Smooth muscle cell (in vitro differentiated cells): ENCODE results near the gene HOXD10. TPM values are rescaled to one million over a fixed set of nuclear protein-coding genes. Genes with fewer than 3 reads are reported as not detected.

Experiments
- DNase-seq: peaks from one replicate; lab custom pipeline; 2025; ENCODE audit not compliant: unreplicated experiment; lab: John Stamatoyannopoulos, UW
- H2AFZ ChIP-seq: fragments of 200-600 bp; sonication (generic); 2 replicates; pipeline ENCODE4 v1.6.0; 2016; ENCODE audit warnings: antibody characterized with exemption, low read depth, mild to moderate bottlenecking
- H3F3A ChIP-seq: fragments of 200-600 bp; sonication (generic); 2 replicates; pipeline ENCODE4 v1.6.0; 2017; ENCODE audit warnings: antibody characterized with exemption, low read depth
- H3K27ac ChIP-seq: fragments of 200-600 bp; sonication (generic); 2 replicates; pipeline ENCODE4 v1.5.1; 2016; ENCODE audit warnings: low read depth, mild to moderate bottlenecking
- H3K27me3 ChIP-seq: fragments of 200-600 bp; sonication (generic); 2 replicates; pipeline ENCODE4 v1.6.1; 2016; ENCODE audit warnings: low read depth, mild to moderate bottlenecking
- H3K36me3 ChIP-seq: fragments of 200-600 bp; sonication (generic); 2 replicates; pipeline ENCODE4 v1.5.1; 2016; ENCODE audit warnings: low read depth
- H3K4me1 ChIP-seq: fragments of 200-600 bp; sonication (generic); 2 replicates; pipeline ENCODE4 v1.5.1; 2016; ENCODE audit warnings: low read depth
- H3K4me2 ChIP-seq: fragments of 200-600 bp; sonication (generic); 2 replicates; pipeline ENCODE4 v1.6.0; 2016; ENCODE audit warnings: mild to moderate bottlenecking
- H3K4me3 ChIP-seq: fragments of 200-600 bp; sonication (generic); 2 replicates; pipeline ENCODE4 v1.5.1; 2016; ENCODE audit warnings: mild to moderate bottlenecking
- H3K79me2 ChIP-seq: fragments of 200-600 bp; sonication (generic); 2 replicates; pipeline ENCODE4 v1.6.0; 2016; ENCODE audit warnings: low read depth, mild to moderate bottlenecking
- H3K9ac ChIP-seq: fragments of 200-600 bp; sonication (generic); 2 replicates; pipeline ENCODE4 v1.6.0; 2016; ENCODE audit warnings: low read depth
- H3K9me3 ChIP-seq: fragments of 200-600 bp; sonication (generic); replicated peaks from 2 replicates; pipeline ENCODE4 v1.5.1; 2016; ENCODE audit warnings: low read depth
- H4K20me1 ChIP-seq: fragments of 200-600 bp; sonication (generic); 2 replicates; pipeline ENCODE4 v1.6.0; 2016; ENCODE audit warnings: low read depth
- CTCF ChIP-seq: fragments of 200-600 bp; sonication (generic); IDR thresholded peaks from 2 replicates; pipeline ENCODE4 v1.5.1; 2017; ENCODE audit warnings: borderline replicate concordance, mild to moderate bottlenecking, antibody characterized with exemption; ENCODE audit not compliant: insufficient read depth, poor library complexity, severe bottlenecking
- whole genome bisulfite sequencing: methylation state at CpG from one replicate; pipeline ENCODE4 v1.1.7; 2016; ENCODE audit warnings: low lambda C conversion rate; 5-methylcytosine and 5-hydroxymethylcytosine counted together
- polyA plus RNA-seq: library from polyadenylated mRNA; unstranded; fragments of >200 nt; fragmentation: Nextera tagmentation; extraction: Ambion mirVana; gene quantifications from 2 replicates; pipeline ENCODE4 v1.2.1, GENCODE V29; 2016
- total RNA-seq: library from RNA; depleted of rRNA; stranded (reverse); fragments of >200 nt; gene quantifications from 2 replicates; pipeline ENCODE4 v1.2.3, GENCODE V29; 2014

The HOXD10 gene
- total and polyA plus RNA-seq, 2 experiments from 2014 or later, result 9.9 to 11.4 TPM

- no peak overlapping the region for H2AFZ ChIP-seq
These were observed 15.3 kb upstream of the HOXD10 start for GRCh38 chr2:176101216-176101830.

GRCh38 chr2:176101842-176102241 is 14.7 kb upstream of the HOXD10 start:
- Histone ChIP-seq H3F3A (peaks cover 3% of the 10 kb centered on the region), H3K9me3 (no peaks in the 10 kb centered on the region), H3K4me2 (no peak overlapping the region), H3K27ac (no peak overlapping the region), H3K27me3 (peaks cover 96% of the 10 kb centered on the region), H3K36me3 (no peaks in the 10 kb centered on the region), H2AFZ (no peak overlapping the region), H3K9ac (no peak overlapping the region), H3K79me2 (peaks cover 11% of the 10 kb centered on the region), H3K4me3 (peak overlapping the region; percentile 58), H4K20me1 (peaks cover 2% of the 10 kb centered on the region), H3K4me1 (no peaks in the 10 kb centered on the region)
- no peak for TF ChIP-seq CTCF
- WGBS, result 82% methylated on average over 5 of the region's 5 CpGs
- no peak for DNase-seq

More at GRCh38 chr2:176101216-176101830, 15.3 kb upstream of the HOXD10 start:
- Histone ChIP-seq H3K36me3 (no peaks in the 10 kb centered on the region), H3K4me3 (peak overlapping the region; percentile 58), H3K79me2 (peaks cover 9% of the 10 kb centered on the region), H3K27ac (no peak overlapping the region), H3K4me1 (no peaks in the 10 kb centered on the region), H3F3A (peaks cover 3% of the 10 kb centered on the region), H4K20me1 (no peaks in the 10 kb centered on the region), H3K9ac (no peak overlapping the region), H3K27me3 (peaks cover 96% of the 10 kb centered on the region), H3K9me3 (no peaks in the 10 kb centered on the region), H3K4me2 (no peak overlapping the region)
- no peak for DNase-seq
- WGBS, result 71% methylated on average over 2 of the region's 2 CpGs
- no peak for TF ChIP-seq CTCF

GRCh38 chr2:176102309-176102866 is 14.2 kb upstream of the HOXD10 start:
- WGBS, result 49% methylated on average over 7 of the region's 7 CpGs
- H2AFZ ChIP-seq, result no peak overlapping the region
- H3K9ac ChIP-seq, result no peak overlapping the region
- peaks cover 95% of the 10 kb centered on the region for H3K27me3 ChIP-seq
- H3K27ac ChIP-seq, result no peak overlapping the region
- H4K20me1 ChIP-seq, result peaks cover 7% of the 10 kb centered on the region
- peaks cover 11% of the 10 kb centered on the region for H3K79me2 ChIP-seq
- TF ChIP-seq CTCF, result no peak
- H3K4me3 ChIP-seq, result peak overlapping the region; percentile 57
- H3K4me2 ChIP-seq, result peak overlapping the region; percentile 92
- no peak for DNase-seq
- no peaks in the 10 kb centered on the region for H3K36me3 ChIP-seq
- H3K4me1 ChIP-seq, result no peaks in the 10 kb centered on the region
- H3K9me3 ChIP-seq, result no peaks in the 10 kb centered on the region
- peaks cover 3% of the 10 kb centered on the region for H3F3A ChIP-seq

GRCh38 chr2:176103194-176103593 is 13.4 kb upstream of the HOXD10 start:
- peaks cover 93% of the 10 kb centered on the region for H3K27me3 ChIP-seq
- no peaks in the 10 kb centered on the region for H3K9me3 ChIP-seq
- no peaks in the 10 kb centered on the region for H3K4me1 ChIP-seq
- peaks cover 13% of the 10 kb centered on the region for H4K20me1 ChIP-seq
- no peak for DNase-seq
- H3K79me2 ChIP-seq, result peaks cover 11% of the 10 kb centered on the region
- H3K4me2 ChIP-seq, result peak overlapping the region; percentile 92
- no peaks in the 10 kb centered on the region for H3F3A ChIP-seq
- no peaks in the 10 kb centered on the region for H3K36me3 ChIP-seq
- TF ChIP-seq CTCF, result no peak
- no peak overlapping the region for H2AFZ ChIP-seq
- H3K27ac ChIP-seq, result peak overlapping the region; percentile 81
- no peak overlapping the region for H3K9ac ChIP-seq
- H3K4me3 ChIP-seq, result peak overlapping the region; percentile 57
- WGBS, result 35% methylated on average over 7 of the region's 7 CpGs
